ENCODE measurements around the gene SLC16A5. TPM values are rescaled to one million over a fixed set of nuclear protein-coding genes. Genes with fewer than 3 reads are reported as not detected.
A peak's percentile ranks its signal among the peaks of the same experiment; 100 is the strongest.

The SLC16A5 gene
- total and polyA plus RNA-seq, 2 experiments from 2014 or later, result 4.8 to 10.6 TPM

DNA sequence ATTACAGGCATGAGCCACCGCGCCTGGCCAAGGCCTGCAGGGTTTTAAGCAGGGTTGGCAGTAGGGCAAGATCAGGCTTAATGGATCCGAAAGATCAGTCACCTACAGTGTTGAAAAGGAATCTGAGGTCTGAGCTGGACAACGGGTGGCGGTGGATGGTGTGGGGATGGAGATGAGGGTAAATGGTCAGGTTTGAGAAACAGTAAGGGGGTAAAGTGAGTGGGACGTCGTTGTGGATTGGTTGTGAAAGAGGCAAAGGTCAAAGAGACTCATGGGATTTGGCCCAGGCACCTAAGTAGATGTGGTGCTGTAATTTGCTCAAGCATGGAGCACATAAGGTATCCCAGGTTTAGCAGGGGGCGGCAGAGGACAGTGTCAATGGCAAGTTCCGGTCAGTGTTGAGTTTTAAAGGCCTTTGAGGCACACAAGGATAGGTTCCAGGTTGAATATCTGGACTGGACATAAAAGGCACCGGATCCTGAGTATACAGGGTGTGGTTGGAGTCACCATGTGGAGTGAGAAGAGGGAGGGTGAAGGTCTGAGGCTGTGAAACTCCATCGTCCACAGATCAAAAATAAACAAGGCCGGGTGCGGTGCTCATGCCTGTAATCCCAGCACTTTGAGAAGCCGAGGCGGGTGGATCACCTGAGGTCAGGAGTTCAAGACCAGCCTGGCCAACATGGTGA is 1.1 kb upstream of the SLC16A5 start:
- Histone ChIP-seq H3K9ac (no peak overlapping the region), H3K27me3 (replicated peaks; ENCODE audit: insufficient read depth) (no peaks in the 10 kb centered on the region), H2AFZ (no peak overlapping the region), H3K36me3 (ENCODE audit: low read depth) (no peaks in the 10 kb centered on the region), H3K4me2 (ENCODE audit: unreplicated experiment) (no peak overlapping the region), H3K9me3 (ENCODE audit: low read depth) (no peaks in the 10 kb centered on the region), H3K4me1 (ENCODE audit: insufficient read depth) (peaks cover 9% of the 10 kb centered on the region), H3F3A (ENCODE audit: insufficient read depth) (no peaks in the 10 kb centered on the region), H4K20me1 (ENCODE audit: insufficient read depth) (no peaks in the 10 kb centered on the region), H3K27ac (no peak overlapping the region), H3K9me2 (ENCODE audit: insufficient read depth) (no peaks in the 10 kb centered on the region), H3K4me3 (no peak overlapping the region), H3K79me2 (ENCODE audit: insufficient read depth) (no peaks in the 10 kb centered on the region)
- WGBS, 2 experiments (ENCODE audit: low coverage in 1 of 2, low lambda C conversion rate in 2 of 2, missing lambda C conversion rate in 2 of 2), result 90 to 97% methylated on average over 14 to 15 of the region's 15 CpGs
- DNase-seq, result no peak
- in situ Hi-C loops (cut with MboI), result no loop called here
- no peak for TF ChIP-seq EZH2 (IDR thresholded peaks at IDR 0.05; ENCODE audit: insufficient read depth, poor library complexity, severe bottlenecking)
- no peak for TF ChIP-seq EZH2phosphoT487 (IDR thresholded peaks at IDR 0.05; ENCODE audit: insufficient read depth, low read depth)

GRCh38 chr17:75087182-75087557 is 584 bp upstream of the SLC16A5 start:
- no peaks in the 10 kb centered on the region for H3K27me3 ChIP-seq (replicated peaks; ENCODE audit: insufficient read depth)
- H3K9me2 ChIP-seq (ENCODE audit: insufficient read depth), result no peaks in the 10 kb centered on the region
- peak overlapping the region; percentile 78 for H3K4me2 ChIP-seq (ENCODE audit: unreplicated experiment)
- TF ChIP-seq EZH2 (IDR thresholded peaks at IDR 0.05; ENCODE audit: insufficient read depth, poor library complexity, severe bottlenecking), result no peak
- TF ChIP-seq EZH2phosphoT487 (IDR thresholded peaks at IDR 0.05; ENCODE audit: insufficient read depth, low read depth), result no peak
- H3K9ac ChIP-seq, result peak overlapping the region; percentile 82
- H3F3A ChIP-seq (ENCODE audit: insufficient read depth), result no peaks in the 10 kb centered on the region
- peak overlapping the region; percentile 88 for H2AFZ ChIP-seq
- H3K9me3 ChIP-seq (ENCODE audit: low read depth), result no peaks in the 10 kb centered on the region
- in situ Hi-C loops (cut with MboI), result no loop called here
- peak overlapping the region; percentile 76 for H3K4me3 ChIP-seq
- DNase-seq, result no peak
- peaks cover 9% of the 10 kb centered on the region for H3K4me1 ChIP-seq (ENCODE audit: insufficient read depth)
- 74% methylated on average over 12 of the region's 12 CpGs for WGBS, 2 experiments (ENCODE audit: low coverage in 1 of 2, low lambda C conversion rate in 2 of 2, missing lambda C conversion rate in 2 of 2)
- H3K79me2 ChIP-seq (ENCODE audit: insufficient read depth), result no peaks in the 10 kb centered on the region
- peak overlapping the region; percentile 45; the same call in 1 of the 2 replicates for H3K27ac ChIP-seq
- no peaks in the 10 kb centered on the region for H4K20me1 ChIP-seq (ENCODE audit: insufficient read depth)
- H3K36me3 ChIP-seq (ENCODE audit: low read depth), result no peaks in the 10 kb centered on the region

- H3K27me3 ChIP-seq (replicated peaks; ENCODE audit: insufficient read depth), result no peaks in the 10 kb centered on the region
- in situ Hi-C loops (cut with MboI), result no loop called here
- peak overlapping the region; percentile 88 for H2AFZ ChIP-seq
- TF ChIP-seq EZH2 (IDR thresholded peaks at IDR 0.05; ENCODE audit: insufficient read depth, poor library complexity, severe bottlenecking) (no peak), EZH2phosphoT487 (IDR thresholded peaks at IDR 0.05; ENCODE audit: insufficient read depth, low read depth) (no peak)
- no peaks in the 10 kb centered on the region for H3F3A ChIP-seq (ENCODE audit: insufficient read depth)
- 82 to 86% methylated on average over 10 to 11 of the region's 11 CpGs for WGBS, 2 experiments (ENCODE audit: low coverage in 1 of 2, low lambda C conversion rate in 2 of 2, missing lambda C conversion rate in 2 of 2)
- H3K4me2 ChIP-seq (ENCODE audit: unreplicated experiment), result peak overlapping the region; percentile 78
- DNase-seq, result peak; percentile 69
- no peaks in the 10 kb centered on the region for H3K9me3 ChIP-seq (ENCODE audit: low read depth)
- H3K27ac ChIP-seq, result peak overlapping the region; percentile 45; the same call in 1 of the 2 replicates
- no peaks in the 10 kb centered on the region for H4K20me1 ChIP-seq (ENCODE audit: insufficient read depth)
- H3K4me3 ChIP-seq, result peak overlapping the region; percentile 76
- no peaks in the 10 kb centered on the region for H3K36me3 ChIP-seq (ENCODE audit: low read depth)
- no peaks in the 10 kb centered on the region for H3K79me2 ChIP-seq (ENCODE audit: insufficient read depth)
- H3K9me2 ChIP-seq (ENCODE audit: insufficient read depth), result no peaks in the 10 kb centered on the region
- peak overlapping the region; percentile 82 for H3K9ac ChIP-seq
- H3K4me1 ChIP-seq (ENCODE audit: insufficient read depth), result peaks cover 9% of the 10 kb centered on the region
Observed at GRCh38 chr17:75088465-75089417, 987 bp downstream of the SLC16A5 start.
